Measurements from ENCODE around the gene NEU3. TPM values are rescaled to one million over a fixed set of nuclear protein-coding genes. Genes with fewer than 3 reads are reported as not detected.

The NEU3 gene
- total RNA-seq, 1 experiment from 2014 or later, result 9.9 TPM

DNA sequence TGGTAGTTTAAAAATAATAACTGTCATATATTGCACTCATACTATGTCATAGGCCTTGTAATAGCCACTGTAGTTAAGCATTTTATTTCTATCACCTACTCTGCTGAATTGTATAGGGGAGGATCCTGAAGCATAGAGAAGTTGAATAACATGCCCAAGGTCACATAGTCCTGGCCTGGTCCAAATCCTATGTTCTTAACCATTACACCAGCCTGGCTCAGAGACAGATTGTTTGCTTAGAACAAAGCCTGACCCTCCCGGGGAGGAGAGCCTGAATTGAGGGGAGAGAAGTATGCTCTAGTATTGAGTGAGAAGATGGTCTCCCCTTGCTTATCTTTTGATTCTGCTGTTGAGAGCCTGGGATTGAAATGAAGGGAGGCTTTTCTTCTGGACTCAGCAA, 2.2 kb downstream of the NEU3 start:
- ChIA-PET POLR2A (ENCODE audit: unreplicated experiment) (no interaction called here), CTCF (no interaction called here)
- Histone ChIP-seq H3K36me3 (ENCODE audit: low read depth) (no peaks in the 10 kb centered on the region; the same call in 1 of the 2 replicates), H3K27me3 (ENCODE audit: insufficient read depth, low read depth) (no peaks in the 10 kb centered on the region), H3K9me2 (ENCODE audit: insufficient read depth) (no peaks in the 10 kb centered on the region), H3K79me2 (ENCODE audit: low read depth) (peaks cover 18% of the 10 kb centered on the region; the same call in 1 of the 2 replicates), H3K4me3 (no peak overlapping the region), H4K20me1 (ENCODE audit: insufficient read depth) (no peaks in the 10 kb centered on the region), H2AFZ (no peak overlapping the region), H3K9me3 (ENCODE audit: insufficient read depth, low read depth) (no peaks in the 10 kb centered on the region), H3K4me2 (no peak overlapping the region), H3F3A (ENCODE audit: insufficient read depth, low read depth) (peaks cover 13% of the 10 kb centered on the region; the same call in 1 of the 2 replicates), H3K27ac (no peak overlapping the region), H3K4me1 (replicated peaks; ENCODE audit: insufficient read depth) (peaks cover 9% of the 10 kb centered on the region)
- intact Hi-C loops (cut with micrococcal nuclease; ENCODE audit: unreplicated experiment), result no loop called here
- BruUV-seq (replicated peaks), result no TSS peak
- DNase-seq, result no peak
- no peak for TF ChIP-seq EZH2 (IDR thresholded peaks at IDR 0.05; ENCODE audit: low read depth)
- TF ChIP-seq, protein P1, sequence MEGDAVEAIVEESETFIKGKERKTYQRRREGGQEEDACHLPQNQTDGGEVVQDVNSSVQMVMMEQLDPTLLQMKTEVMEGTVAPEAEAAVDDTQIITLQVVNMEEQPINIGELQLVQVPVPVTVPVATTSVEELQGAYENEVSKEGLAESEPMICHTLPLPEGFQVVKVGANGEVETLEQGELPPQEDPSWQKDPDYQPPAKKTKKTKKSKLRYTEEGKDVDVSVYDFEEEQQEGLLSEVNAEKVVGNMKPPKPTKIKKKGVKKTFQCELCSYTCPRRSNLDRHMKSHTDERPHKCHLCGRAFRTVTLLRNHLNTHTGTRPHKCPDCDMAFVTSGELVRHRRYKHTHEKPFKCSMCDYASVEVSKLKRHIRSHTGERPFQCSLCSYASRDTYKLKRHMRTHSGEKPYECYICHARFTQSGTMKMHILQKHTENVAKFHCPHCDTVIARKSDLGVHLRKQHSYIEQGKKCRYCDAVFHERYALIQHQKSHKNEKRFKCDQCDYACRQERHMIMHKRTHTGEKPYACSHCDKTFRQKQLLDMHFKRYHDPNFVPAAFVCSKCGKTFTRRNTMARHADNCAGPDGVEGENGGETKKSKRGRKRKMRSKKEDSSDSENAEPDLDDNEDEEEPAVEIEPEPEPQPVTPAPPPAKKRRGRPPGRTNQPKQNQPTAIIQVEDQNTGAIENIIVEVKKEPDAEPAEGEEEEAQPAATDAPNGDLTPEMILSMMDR (conservative IDR thresholded peaks at IDR 0.05), result no peak

DNA sequence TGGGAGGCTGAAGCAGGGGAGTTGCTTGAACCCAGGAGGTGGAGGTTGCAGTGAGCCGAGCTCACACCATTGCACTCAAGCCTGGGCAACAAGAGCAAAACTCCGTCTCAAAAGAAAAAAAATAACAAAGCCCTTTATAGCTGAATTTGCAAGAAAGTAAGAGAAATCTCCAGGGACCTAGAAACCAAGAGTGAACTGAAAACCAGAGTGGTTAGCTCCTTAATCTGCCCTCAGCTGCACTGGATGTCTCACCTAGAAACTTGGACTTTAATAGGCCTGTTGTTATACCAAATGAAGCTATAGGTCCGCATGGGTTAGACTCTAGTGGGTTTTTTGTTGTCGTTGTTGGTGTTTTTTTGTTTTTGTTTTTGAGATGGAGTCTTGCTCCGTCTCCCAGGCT, 4.1 kb downstream of the NEU3 start:
- H3K27me3 ChIP-seq (ENCODE audit: insufficient read depth, low read depth), result no peaks in the 10 kb centered on the region
- no peak overlapping the region for H2AFZ ChIP-seq
- peaks cover 10% of the 10 kb centered on the region; the same call in 1 of the 2 replicates for H3F3A ChIP-seq (ENCODE audit: insufficient read depth, low read depth)
- no peaks in the 10 kb centered on the region for H3K9me3 ChIP-seq (ENCODE audit: insufficient read depth, low read depth)
- POLR2A ChIA-PET (ENCODE audit: unreplicated experiment), result interaction anchor here (0.6 kb wide), 1 partner anchor 19 kb away, joined by 4 read pairs; no protein-coding TSS in a partner anchor
- no peaks in the 10 kb centered on the region; the same call in 1 of the 2 replicates for H3K36me3 ChIP-seq (ENCODE audit: low read depth)
- H3K4me2 ChIP-seq, result no peak overlapping the region
- H3K27ac ChIP-seq, result no peak overlapping the region
- peaks cover 18% of the 10 kb centered on the region; the same call in 1 of the 2 replicates for H3K79me2 ChIP-seq (ENCODE audit: low read depth)
- TF ChIP-seq EZH2 (IDR thresholded peaks at IDR 0.05; ENCODE audit: low read depth), result no peak
- TF ChIP-seq, protein P1 (conservative IDR thresholded peaks at IDR 0.05), result no peak
- H3K9me2 ChIP-seq (ENCODE audit: insufficient read depth), result no peaks in the 10 kb centered on the region
- DNase-seq, result no peak
- H4K20me1 ChIP-seq (ENCODE audit: insufficient read depth), result no peaks in the 10 kb centered on the region
- no TSS peak for BruUV-seq (replicated peaks)
- CTCF ChIA-PET, result interaction anchor here (0.7 kb wide), 1 partner anchor 20 kb away, joined by 3 read pairs; no protein-coding TSS in a partner anchor
- H3K4me1 ChIP-seq (replicated peaks; ENCODE audit: insufficient read depth), result peaks cover 9% of the 10 kb centered on the region
- intact Hi-C loops (cut with micrococcal nuclease; ENCODE audit: unreplicated experiment), result no loop called here
- no peak overlapping the region for H3K4me3 ChIP-seq

DNA sequence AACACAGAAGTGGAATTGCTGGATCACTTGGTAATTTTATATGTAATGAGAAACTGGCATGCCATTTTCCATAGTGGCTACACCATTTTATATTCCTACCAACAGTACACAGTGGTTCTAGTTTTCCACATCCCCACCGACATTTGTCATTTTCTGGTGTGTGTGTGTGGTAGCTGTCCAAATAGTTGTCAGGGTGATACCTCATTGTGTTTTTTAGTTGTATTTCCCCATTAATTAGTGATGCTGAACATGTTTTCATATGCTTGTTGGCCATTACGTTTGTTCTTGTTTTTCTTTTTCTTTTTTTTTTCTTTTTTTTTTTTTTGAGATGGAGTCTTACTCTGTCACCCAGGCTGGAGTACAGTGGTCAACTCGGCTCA, 12.2 kb downstream of the NEU3 start:
- ChIA-PET POLR2A (ENCODE audit: unreplicated experiment) (no interaction called here), CTCF (no interaction called here)
- no peak overlapping the region for H3K4me3 ChIP-seq
- no peaks in the 10 kb centered on the region for H3K9me3 ChIP-seq (ENCODE audit: insufficient read depth, low read depth)
- no peaks in the 10 kb centered on the region; the same call in 1 of the 2 replicates for H3K9me2 ChIP-seq (ENCODE audit: insufficient read depth)
- no peak overlapping the region for H2AFZ ChIP-seq
- no peak overlapping the region for H3K27ac ChIP-seq
- no peak for DNase-seq
- no peaks in the 10 kb centered on the region for H3K4me1 ChIP-seq (replicated peaks; ENCODE audit: insufficient read depth)
- intact Hi-C loops (cut with micrococcal nuclease; ENCODE audit: unreplicated experiment), result no loop called here
- no peaks in the 10 kb centered on the region for H3K79me2 ChIP-seq (ENCODE audit: low read depth)
- no peaks in the 10 kb centered on the region for H3F3A ChIP-seq (ENCODE audit: insufficient read depth, low read depth)
- TF ChIP-seq, protein P1 (conservative IDR thresholded peaks at IDR 0.05), result no peak
- TF ChIP-seq EZH2 (IDR thresholded peaks at IDR 0.05; ENCODE audit: low read depth), result no peak
- H3K36me3 ChIP-seq (ENCODE audit: low read depth), result no peaks in the 10 kb centered on the region
- no peaks in the 10 kb centered on the region for H4K20me1 ChIP-seq (ENCODE audit: insufficient read depth)
- no peaks in the 10 kb centered on the region for H3K27me3 ChIP-seq (ENCODE audit: insufficient read depth, low read depth)
- no peak overlapping the region for H3K4me2 ChIP-seq
- no TSS peak for BruUV-seq (replicated peaks)

Measured in PC-9 (cell line).